ENCODE data around the gene OR2L13.

DNA sequence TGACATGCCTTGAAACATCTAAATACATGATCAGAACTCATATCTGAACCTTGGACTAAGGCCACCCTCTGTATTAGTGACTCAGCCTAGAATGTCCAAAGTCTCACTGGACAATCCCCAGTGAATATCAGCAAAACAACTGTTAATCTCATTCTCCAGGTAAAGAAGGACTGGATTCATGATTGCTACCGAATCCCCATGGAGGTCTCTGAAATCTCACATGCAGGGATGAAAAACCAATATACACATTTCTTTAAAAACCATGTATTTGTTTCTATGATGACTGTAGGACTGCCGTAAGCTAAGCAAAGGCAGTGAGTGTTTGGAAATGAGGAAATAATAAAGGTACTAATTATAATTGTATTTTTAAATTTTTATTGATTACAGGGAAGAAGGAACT, 48.4 kb upstream of the OR2L13 start, which contains the start of gene OR2L3:
- TF ChIP-seq GATA2 (IDR thresholded peaks at IDR 0.05; ENCODE audit: low read depth, low read length) (no peak), GATA3 (IDR thresholded peaks at IDR 0.05; ENCODE audit: low read depth, low read length) (no peak)

All from SH-SY5Y (cell line).